ENCODE measurements around the gene GUCD1.
"Not testable (repeated sequence)": the region's sequence is repeated elsewhere in the genome, so short reads cannot be mapped to it uniquely, and the experiment has no call there.

The GUCD1 gene

GRCh38 chr22:24554313-24555164 is at the start of gene GUCD1:
Gene GUCD1 (minus strand): TSS chr22:24555138. CDS start chr22:24554991, 147 bp downstream.
- no peak for DNase-seq (ENCODE audit: low spot score)

GRCh38 chr22:24603770-24604629 is 49.1 kb upstream of the GUCD1 start:
- not testable (repeated sequence) for DNase-seq (ENCODE audit: low spot score)

DNA sequence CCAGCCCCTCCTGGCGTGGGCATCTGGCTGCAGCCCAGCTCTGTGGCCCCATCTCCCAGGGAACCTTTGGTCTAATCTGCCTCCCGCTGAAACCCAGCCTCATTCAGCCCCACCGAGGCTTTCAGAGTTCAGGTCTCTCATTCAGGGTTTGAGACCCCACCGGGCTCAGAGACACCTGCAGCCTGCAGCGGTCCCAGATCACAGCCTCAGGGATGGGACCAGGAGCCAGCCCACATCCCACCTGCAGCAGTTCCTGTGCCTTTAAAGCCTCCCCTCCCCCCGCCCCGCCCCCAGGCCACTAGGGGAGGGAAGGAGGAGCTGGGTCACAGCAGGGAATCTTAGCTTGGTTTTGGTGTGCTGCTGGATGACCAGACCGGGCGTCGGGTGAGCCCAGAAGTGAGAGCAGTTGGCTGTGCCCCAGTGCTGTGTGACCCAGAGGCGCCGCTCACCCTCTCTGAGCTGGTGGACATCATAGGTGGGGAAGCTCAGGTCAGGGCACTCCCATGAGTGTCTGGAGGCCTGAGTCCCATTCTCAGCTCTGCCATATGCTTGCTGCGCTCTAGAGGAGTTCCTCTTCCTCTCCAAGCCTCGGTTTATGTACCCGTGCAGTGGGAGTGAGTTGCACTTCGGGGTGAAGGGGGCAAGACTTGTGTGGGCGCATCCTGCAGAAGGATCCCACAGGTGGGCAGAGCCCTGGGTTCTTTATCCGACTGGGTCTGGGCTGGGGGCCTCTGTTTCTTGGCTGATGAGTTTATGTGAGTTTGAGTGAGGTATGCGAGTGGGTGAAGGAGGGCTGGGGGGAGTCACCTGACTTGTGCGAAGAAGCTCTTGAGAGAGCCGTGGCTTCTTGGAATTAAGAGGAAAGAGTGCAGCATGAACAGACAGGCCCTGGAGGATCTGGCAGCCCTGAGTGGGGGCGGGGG is 48.2 kb upstream of the GUCD1 start, which contains the start of gene GGT1:
GGT1 (plus strand) TSS at position 347 of the 923 bp plus-strand sequence. CDS start 7,889 bp downstream, outside the sequence.
- DNase-seq (ENCODE audit: low spot score): not testable (repeated sequence)

- DNase-seq (ENCODE audit: low spot score): not testable (repeated sequence)
Measured at GRCh38 chr22:24602105-24602749, 47.3 kb upstream of the GUCD1 start.

DNA sequence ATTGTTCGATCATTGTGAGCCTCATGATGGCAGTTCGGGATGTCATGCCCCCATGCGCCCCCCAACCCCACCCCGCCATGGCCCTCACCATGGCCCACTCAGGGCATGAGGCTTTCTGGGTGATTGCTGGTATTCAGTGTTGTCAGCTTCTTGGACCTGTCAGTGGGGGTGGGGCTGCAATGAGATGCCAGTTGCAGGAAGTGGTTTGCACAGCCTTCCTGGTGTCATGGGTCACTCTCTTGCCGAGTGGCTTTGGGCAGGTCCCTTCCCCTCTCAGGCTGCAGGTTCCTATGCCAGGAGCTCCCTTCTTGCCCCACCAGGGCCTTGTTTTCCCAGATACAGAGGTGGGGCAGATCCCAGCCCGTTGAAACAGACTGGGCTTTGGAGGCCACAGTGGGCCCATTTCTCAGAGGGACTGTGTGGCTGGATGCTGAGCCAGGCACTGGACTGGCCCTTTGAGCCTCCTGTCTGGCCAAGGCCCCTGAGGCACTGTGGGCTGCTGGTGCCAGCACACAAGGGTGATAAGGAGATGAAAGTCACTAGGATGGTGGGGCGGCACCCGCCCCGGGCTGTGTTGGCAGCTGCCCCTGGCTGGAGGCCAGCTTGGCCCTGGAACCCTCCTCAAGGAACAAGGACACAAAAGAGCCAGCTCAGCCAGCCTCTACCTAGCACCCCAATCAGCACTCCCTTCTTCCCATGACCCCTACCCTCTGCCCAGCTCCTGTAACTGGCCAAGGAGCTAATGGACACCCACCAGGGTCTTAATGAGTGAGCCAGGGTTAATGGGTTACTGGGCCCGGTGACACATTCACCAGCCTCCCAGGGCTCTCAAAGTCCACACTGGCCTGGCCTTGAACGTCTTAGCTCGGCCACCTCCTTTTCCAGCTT is 46.5 kb upstream of the GUCD1 start:
- no peak for DNase-seq (ENCODE audit: low spot score)

- not testable (repeated sequence) for DNase-seq (ENCODE audit: low spot score)
Measured at GRCh38 chr22:24599958-24600715, 45.2 kb upstream of the GUCD1 start.

GRCh38 chr22:24599514-24599913 is 44.6 kb upstream of the GUCD1 start:
- no peak for DNase-seq (ENCODE audit: low spot score)

DNA sequence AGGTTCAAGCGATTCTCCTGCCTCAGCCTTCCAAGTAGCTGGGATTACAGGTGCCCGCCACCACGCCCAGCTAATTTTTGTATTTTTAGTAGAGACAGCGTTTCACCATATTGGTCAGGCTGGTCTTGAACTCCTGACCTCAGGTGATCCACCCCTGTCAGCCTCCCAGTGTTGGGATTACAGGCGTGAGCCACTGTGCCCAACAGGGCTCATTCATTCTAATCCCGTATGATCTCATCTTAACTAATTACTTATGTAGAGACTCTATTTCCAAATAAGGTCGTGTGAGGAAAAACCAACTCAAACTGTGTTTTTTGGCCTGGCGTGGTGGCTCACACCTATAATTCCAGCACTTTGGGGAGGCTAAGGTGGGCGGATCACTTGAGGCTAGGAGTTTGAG is 42.1 kb upstream of the GUCD1 start:
- DNase-seq (ENCODE audit: low spot score): not testable (repeated sequence)

- DNase-seq (ENCODE audit: low spot score): no peak
Measured at GRCh38 chr22:24595863-24596262, 40.9 kb upstream of the GUCD1 start.

DNA sequence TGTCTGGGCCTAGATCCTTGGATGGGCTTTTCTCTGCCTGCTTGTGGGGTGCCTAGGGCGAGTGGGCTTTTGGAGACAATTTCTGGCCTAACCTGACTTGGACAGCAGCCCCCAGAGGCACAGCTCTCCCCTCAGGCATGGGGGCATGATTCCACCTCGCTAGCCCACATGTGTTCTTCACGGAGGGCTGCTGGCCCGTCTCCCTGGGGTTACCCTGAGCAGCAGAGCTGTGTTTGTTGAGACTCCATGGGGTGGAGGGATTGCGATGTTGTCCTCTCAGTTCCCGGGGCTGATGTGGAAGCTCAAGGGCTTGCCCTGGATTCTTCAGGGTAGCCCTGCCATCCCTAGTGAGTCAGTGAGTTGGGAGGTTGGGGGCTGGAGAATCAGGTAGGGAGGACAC is 40.3 kb upstream of the GUCD1 start:
- no peak for DNase-seq (ENCODE audit: low spot score)

DNA sequence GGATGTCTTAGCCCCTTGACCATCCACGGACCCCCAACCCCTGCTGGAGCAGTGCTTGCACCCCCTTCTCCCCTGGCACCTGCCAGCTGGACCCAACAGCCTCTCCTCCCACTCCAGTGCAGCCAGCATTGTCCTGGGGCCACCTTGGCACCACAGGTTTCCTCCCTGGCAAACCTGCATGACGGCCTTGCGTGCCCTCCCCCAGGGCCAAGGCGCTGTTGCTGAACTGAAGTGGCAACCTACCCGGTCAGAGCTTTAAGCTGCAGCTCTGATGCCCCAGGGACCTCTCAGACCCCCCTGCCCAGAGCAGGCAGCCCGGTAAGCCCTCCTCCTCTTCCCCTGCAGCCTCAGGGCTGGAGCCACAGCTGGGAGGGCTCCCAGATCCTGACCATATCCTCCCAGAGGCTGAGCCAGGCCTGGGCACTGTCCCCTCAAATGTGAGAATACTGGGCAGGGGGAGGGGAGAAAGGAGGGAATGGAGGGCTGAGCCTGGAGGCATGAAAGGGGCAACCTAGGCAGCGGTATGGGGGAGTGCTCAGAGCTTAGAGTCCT is 39.7 kb upstream of the GUCD1 start:
- no peak for DNase-seq (ENCODE audit: low spot score)

- peak; percentile 57 for DNase-seq (ENCODE audit: low spot score)
Measured at GRCh38 chr22:24593836-24594568, 39.1 kb upstream of the GUCD1 start.

- not testable (repeated sequence) for DNase-seq (ENCODE audit: low spot score)
Measured at GRCh38 chr22:24593559-24593835, 38.6 kb upstream of the GUCD1 start.

DNA sequence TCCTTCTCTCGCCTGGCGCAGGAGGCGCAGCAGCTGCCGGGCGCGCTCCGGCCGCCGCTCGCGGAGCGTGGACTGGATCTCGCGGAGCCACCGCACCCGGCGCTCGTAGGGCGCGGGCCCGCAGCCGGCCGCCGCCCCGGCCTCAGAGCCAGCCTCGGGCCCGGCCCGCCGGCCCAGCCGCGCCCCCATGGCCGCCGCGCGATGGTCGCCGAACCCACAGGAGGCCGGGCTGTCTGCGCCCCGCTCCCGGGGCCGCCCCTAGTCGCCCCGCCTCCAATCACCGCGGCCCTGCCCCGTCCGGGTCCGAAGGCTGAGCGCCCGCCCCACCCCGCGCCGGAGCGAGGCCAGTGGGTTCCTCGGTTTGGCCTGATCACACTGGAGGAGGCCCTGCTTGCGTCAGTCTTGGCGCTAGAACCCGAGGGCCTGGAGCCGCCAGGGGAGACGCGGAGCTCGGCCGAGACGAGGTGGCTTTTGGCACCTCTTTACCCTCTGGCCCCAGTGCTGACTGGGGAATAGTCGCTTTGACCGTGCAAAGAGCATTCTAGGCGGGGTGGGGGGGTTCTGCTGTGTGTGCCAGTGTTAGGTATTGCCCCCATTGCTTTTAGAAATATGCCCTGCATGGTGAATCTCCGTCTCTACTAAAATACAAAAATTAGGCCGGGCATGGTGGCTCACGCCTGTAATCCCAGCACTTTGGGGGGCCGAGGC is 38.1 kb upstream of the GUCD1 start, which contains the start of gene LRRC75B:
LRRC75B (minus strand) TSS at position 223 of the 708 bp plus-strand sequence; CDS start at position 189, 34 bp downstream.
- DNase-seq (ENCODE audit: low spot score): peak; percentile 95

- DNase-seq (ENCODE audit: low spot score): peak; percentile 32
Measured at GRCh38 chr22:24592058-24592850, 37.3 kb upstream of the GUCD1 start.

DNA sequence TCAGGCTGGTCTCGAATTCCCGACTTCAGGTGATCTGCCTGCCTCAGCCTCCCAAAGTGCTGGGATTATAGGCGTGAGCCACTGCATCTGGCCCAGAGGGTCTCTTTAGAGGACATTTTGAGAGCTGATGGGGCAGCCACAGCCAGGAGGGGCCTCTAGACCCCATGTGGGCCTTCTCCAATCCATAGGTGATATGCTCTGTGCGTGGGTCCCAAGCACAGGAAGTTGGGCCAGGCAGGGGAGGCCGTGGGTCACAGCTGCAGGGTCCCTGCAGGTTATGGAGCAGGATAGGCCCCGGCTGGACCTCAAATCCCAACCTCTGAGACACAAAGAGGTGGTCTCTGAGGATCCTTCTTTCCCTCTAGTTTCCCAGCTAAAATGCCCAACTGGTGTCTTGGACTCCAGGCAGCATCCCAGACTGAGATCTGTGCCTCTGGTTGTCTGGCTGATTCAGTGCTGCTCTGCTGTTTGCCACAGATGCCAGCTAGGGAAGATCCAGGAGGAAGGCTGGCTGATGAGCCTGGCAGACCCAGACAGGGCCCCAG is 36.4 kb upstream of the GUCD1 start:
- DNase-seq (ENCODE audit: low spot score): no peak
